ENCODE results near the gene EPS8L2. TPM values are rescaled to one million over a fixed set of nuclear protein-coding genes. Genes with fewer than 3 reads are reported as not detected.

EPS8L2 gene
- total RNA-seq, 4 donors from 2014 or later, result 5.6 to 31.6 (median 24.9) TPM

GRCh38 chr11:679271-680207 is 26.5 kb upstream of the EPS8L2 start:
- Histone ChIP-seq H3K9me3 (no peaks in the 10 kb centered on the region), H3K27me3 (no peaks in the 10 kb centered on the region), H3K4me3 (no peak overlapping the region), H3K27ac (replicated peaks in 1 of 4) (no peak overlapping the region), H3K36me3 (peaks cover 33 to 94% (median 72%) of the 10 kb centered on the region in 4 donors), H3K4me1 (no peaks in the 10 kb centered on the region)
- TF ChIP-seq POLR2A (IDR thresholded peaks at IDR 0.05; ENCODE audit: low read depth) (no peak), POLR2AphosphoS5 (IDR thresholded peaks at IDR 0.05) (no peak), CTCF (IDR thresholded peaks at IDR 0.05) (no peak), EP300 (IDR thresholded peaks at IDR 0.05) (no peak)
- intact Hi-C loops (cut with DNase I), result no loop called here
- WGBS, result 94% methylated on average over 31 of the region's 36 CpGs
- no peak for DNase-seq (ENCODE audit: extremely low spot score)

DNA sequence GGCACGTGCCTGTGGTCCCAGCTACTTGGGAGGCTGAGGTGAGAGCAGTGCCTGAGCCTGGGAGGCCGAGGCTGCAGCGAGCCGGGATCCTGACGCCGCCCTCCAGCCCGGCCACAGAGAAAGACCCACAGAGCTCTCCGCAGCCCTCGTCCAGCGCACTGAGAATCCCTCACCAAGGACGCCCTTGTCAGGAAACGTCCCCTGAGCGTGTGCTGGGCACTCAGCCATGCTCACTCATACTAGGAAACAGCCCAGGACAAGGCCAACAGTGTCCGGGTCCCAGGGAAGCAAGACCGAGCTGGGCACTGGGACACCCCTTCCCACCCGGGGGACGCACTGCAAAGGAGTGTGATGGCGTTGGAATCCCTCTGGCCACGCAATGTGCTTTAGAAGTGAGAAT is 25.6 kb upstream of the EPS8L2 start:
- intact Hi-C loops (cut with DNase I), result no loop called here
- Histone ChIP-seq H3K4me3 (no peak overlapping the region), H3K27ac (replicated peaks in 1 of 4) (no peak overlapping the region), H3K36me3 (peaks cover 35 to 94% (median 74%) of the 10 kb centered on the region in 4 donors), H3K4me1 (no peaks in the 10 kb centered on the region), H3K9me3 (no peaks in the 10 kb centered on the region), H3K27me3 (no peaks in the 10 kb centered on the region)
- no peak for DNase-seq (ENCODE audit: extremely low spot score)
- no peak for TF ChIP-seq POLR2AphosphoS5 (IDR thresholded peaks at IDR 0.05)
- WGBS, result 89% methylated on average over 13 of the region's 19 CpGs

- DNase-seq (ENCODE audit: extremely low spot score), result no peak
- H3K4me3 ChIP-seq, result no peak overlapping the region
- peaks cover 35 to 96% (median 76%) of the 10 kb centered on the region in 4 donors for H3K36me3 ChIP-seq
- H3K4me1 ChIP-seq, result no peaks in the 10 kb centered on the region
- intact Hi-C loops (cut with DNase I), result no loop called here
- no peak overlapping the region for H3K27ac ChIP-seq (replicated peaks in 1 of 4)
- WGBS, result 93% methylated on average over 13 of the region's 13 CpGs
- TF ChIP-seq CTCF (IDR thresholded peaks at IDR 0.05), result no peak
- no peak for TF ChIP-seq EP300 (IDR thresholded peaks at IDR 0.05)
- no peak for TF ChIP-seq POLR2AphosphoS5 (IDR thresholded peaks at IDR 0.05)
- no peaks in the 10 kb centered on the region for H3K27me3 ChIP-seq
- no peaks in the 10 kb centered on the region for H3K9me3 ChIP-seq
Observed at GRCh38 chr11:680970-681369, 25.1 kb upstream of the EPS8L2 start.

DNA sequence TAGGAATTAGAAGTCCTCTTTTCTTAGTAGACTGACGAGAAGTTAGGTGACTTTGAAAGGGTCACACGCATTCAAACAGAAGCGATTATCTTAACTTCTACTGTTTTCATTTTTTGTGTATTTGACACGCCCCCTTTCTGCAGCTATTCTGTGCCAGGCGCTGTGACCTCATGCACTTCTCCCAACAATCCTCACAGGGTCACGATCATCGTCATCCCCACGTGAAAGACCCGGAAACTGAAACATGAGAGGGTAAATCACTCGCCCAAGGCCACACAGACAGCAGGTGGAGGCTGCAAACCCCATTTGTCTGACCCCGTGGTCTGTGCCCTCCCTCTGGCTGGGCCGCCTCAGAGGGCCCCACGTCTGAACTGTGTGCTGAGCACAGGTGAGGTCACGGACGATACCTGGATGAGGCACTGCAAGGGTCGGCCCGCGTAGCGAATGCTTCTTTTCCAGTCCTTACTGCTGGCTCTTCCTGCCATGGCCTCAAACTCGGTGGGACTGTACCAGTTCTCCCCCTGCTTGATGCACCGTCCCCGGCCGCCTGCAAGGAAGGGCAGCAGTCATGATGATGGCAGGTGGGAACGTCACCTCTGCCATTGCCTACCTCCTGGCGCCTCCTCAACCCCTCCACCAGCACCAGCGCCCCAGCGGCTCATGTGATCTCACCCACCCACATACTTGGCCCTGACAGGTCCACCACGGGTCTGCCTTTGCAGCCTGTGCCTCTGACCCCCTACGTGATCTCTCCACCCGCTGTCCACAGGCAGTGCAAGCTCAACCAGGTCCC is 19.4 kb upstream of the EPS8L2 start:
- peaks cover 42 to 88% (median 80%) of the 10 kb centered on the region in 4 donors for H3K36me3 ChIP-seq
- no peak overlapping the region for H3K4me3 ChIP-seq
- intact Hi-C loops (cut with DNase I), result no loop called here
- H3K4me1 ChIP-seq, result no peaks in the 10 kb centered on the region
- DNase-seq (ENCODE audit: extremely low spot score), result no peak
- WGBS, result 90% methylated on average over 15 of the region's 30 CpGs
- no peaks in the 10 kb centered on the region for H3K9me3 ChIP-seq
- TF ChIP-seq POLR2AphosphoS5 (IDR thresholded peaks at IDR 0.05) (no peak), CTCF (IDR thresholded peaks at IDR 0.05) (no peak), POLR2A (IDR thresholded peaks at IDR 0.05; ENCODE audit: low read depth) (no peak), EP300 (IDR thresholded peaks at IDR 0.05) (no peak)
- H3K27me3 ChIP-seq, result no peaks in the 10 kb centered on the region
- no peak overlapping the region for H3K27ac ChIP-seq (replicated peaks in 1 of 4)

DNA sequence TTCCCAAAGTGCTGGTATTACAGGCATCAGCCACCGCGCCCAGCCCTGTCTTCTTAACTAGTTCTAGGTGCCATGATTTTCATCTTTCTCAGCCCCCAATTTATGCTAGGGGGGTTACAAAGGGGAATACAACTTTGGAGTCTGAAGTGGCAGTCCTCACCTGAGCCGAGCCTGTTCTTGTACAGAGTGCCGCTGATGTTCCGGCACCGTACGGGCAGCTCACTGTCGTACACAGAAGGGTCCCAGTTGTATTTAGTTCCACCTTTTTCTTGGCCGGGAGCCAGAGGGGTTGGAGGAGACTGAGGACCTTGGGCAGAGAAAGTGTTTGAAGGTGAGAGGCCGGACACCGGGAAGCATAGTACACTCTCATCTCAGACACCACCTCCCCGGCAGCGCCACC is 18.3 kb upstream of the EPS8L2 start:
- Histone ChIP-seq H3K4me1 (peaks cover 0 to under 1% (median under 1%) of the 10 kb centered on the region in 4 donors), H3K27me3 (no peaks in the 10 kb centered on the region), H3K4me3 (no peak overlapping the region), H3K27ac (replicated peaks in 1 of 4) (no peak overlapping the region), H3K9me3 (no peaks in the 10 kb centered on the region), H3K36me3 (peaks cover 37 to 77% (median 70%) of the 10 kb centered on the region in 4 donors)
- intact Hi-C loops (cut with DNase I), result no loop called here
- 93% methylated on average over 13 of the region's 13 CpGs for WGBS
- DNase-seq (ENCODE audit: extremely low spot score), result no peak
- TF ChIP-seq CTCF (IDR thresholded peaks at IDR 0.05) (no peak), POLR2AphosphoS5 (IDR thresholded peaks at IDR 0.05) (no peak), POLR2A (IDR thresholded peaks at IDR 0.05; ENCODE audit: low read depth) (no peak), EP300 (IDR thresholded peaks at IDR 0.05) (no peak)
